Naive B cell (primary cell): ENCODE measurements around the gene ABHD6. TPM values are rescaled to one million over a fixed set of nuclear protein-coding genes. Genes with fewer than 3 reads are reported as not detected.
"Not testable (repeated sequence)": the region's sequence is repeated elsewhere in the genome, so short reads cannot be mapped to it uniquely, and the experiment has no call there.

ENCODE experiments used
- ATAC-seq, 2 donors: fragments of 150-1000 bp; cut with Tn5 transposase; 2 replicates each; pipeline ENCODE4 v1.10.0; 2021; ENCODE audit warnings: low read depth in 2 of 2, mild to moderate bottlenecking in 2 of 2, moderate library complexity in 2 of 2
- DNase-seq: peaks from one replicate; pipeline ENCODE4 v3.0.0; 2022
- H3K27ac Mint-ChIP-seq, 6 donors: one replicate each; pipeline ENCODE4 v1.8.0; 2020 to 2022; ENCODE audit warnings: mild to moderate bottlenecking in 6 of 6, mixed read lengths in 6 of 6, moderate library complexity in 5 of 6, inconsistent platforms in 2 of 6
- H3K27me3 Mint-ChIP-seq, 3 donors: one replicate each; pipeline ENCODE4 v1.8.0; 2021 to 2022; ENCODE audit warnings: mixed read lengths in 3 of 3, mild to moderate bottlenecking in 1 of 3
- H3K36me3 Mint-ChIP-seq, 2 donors: one replicate each; pipeline ENCODE4 v1.8.0; 2020 to 2022; ENCODE audit warnings: mixed read lengths in 2 of 2, inconsistent platforms in 1 of 2, mild to moderate bottlenecking in 1 of 2
- H3K4me1 Mint-ChIP-seq, 3 donors: one replicate each; pipeline ENCODE4 v1.8.0; 2020 to 2022; ENCODE audit warnings: mixed read lengths in 3 of 3, inconsistent platforms in 1 of 3, mild to moderate bottlenecking in 1 of 3, moderate library complexity in 1 of 3
- H3K4me3 Mint-ChIP-seq, 8 donors: one replicate each; pipeline ENCODE4 v1.8.0; 2020 to 2022; ENCODE audit warnings: mild to moderate bottlenecking in 8 of 8, mixed read lengths in 8 of 8, moderate library complexity in 8 of 8, inconsistent platforms in 2 of 8
- H3K9me3 Mint-ChIP-seq, 7 donors: one replicate each; pipeline ENCODE4 v1.8.0; 2020 to 2022; ENCODE audit warnings: mixed read lengths in 7 of 7, mild to moderate bottlenecking in 5 of 7, inconsistent platforms in 2 of 7, moderate library complexity in 1 of 7
- polyA plus RNA-seq, 6 donors: library from polyadenylated mRNA; unstranded; fragments of 300-500 nt; fragmentation: Illumina TruSeq; gene quantifications; one replicate each; pipeline ENCODE4 v1.2.3, GENCODE V29; 2021; ENCODE audit warnings: low read depth in 6 of 6

ABHD6 gene
- polyA plus RNA-seq, 6 donors from 2014 or later = 2.8 to 12.7 (median 10.2) TPM

DNA sequence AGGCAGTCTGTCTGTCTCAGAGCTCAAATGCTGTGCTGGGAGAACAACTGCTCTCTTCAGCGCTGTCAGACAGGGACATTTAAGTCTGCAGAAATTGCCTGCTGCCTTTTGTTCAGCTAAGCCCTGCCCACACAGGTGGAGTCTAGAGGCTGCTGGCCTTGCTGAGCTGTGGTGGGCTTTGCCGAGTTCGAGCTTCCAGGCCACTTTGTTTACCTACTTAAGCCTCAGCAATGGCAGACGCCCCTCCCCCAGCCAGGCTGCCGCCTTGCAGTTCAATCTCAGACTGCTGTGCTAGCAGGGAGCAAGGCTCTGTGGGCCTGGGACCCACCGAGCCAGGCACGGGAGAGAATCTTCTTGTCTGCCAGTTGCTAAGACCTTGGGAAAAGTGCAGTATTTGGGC is 43.5 kb downstream of the ABHD6 start:
- H3K4me1 Mint-ChIP-seq = peaks cover 0 to 10% (median 0%) of the 10 kb centered on the region in 3 donors
- peaks cover 0 to 5% (median 0%) of the 10 kb centered on the region in 7 donors for H3K9me3 Mint-ChIP-seq
- no peaks in the 10 kb centered on the region for H3K27me3 Mint-ChIP-seq
- H3K4me3 Mint-ChIP-seq = no peak overlapping the region
- no peak overlapping the region for H3K27ac Mint-ChIP-seq
- DNase-seq = no peak
- no peak for ATAC-seq
- H3K36me3 Mint-ChIP-seq = peaks cover 13 to 37% of the 10 kb centered on the region in 2 donors

DNA sequence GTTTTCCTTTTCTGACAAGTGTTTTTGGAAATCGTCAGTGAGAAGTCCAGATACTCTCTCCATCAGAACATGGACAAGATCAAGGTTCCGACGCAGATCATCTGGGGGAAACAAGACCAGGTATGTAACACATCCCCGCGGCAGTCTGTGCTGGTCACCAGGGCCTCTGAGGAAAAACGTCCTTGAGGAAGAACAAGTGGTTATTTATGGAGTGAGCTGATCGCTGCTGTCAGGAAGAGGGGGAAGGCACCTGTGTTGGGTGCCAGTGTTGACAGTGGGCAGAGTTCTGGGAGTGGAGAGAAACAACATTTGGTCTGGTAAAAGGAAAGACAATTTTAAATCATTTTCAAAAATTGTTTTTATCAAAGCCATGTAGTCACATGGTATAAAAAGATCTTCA is 47.7 kb downstream of the ABHD6 start:
- no peaks in the 10 kb centered on the region for H3K9me3 Mint-ChIP-seq
- peaks cover 0 to 10% (median 3%) of the 10 kb centered on the region in 3 donors for H3K4me1 Mint-ChIP-seq
- no peak for ATAC-seq
- no peak for DNase-seq
- peak overlapping the region in 1 of 6 donors; percentile 69 for H3K27ac Mint-ChIP-seq
- peaks cover 15 to 31% of the 10 kb centered on the region in 2 donors for H3K36me3 Mint-ChIP-seq
- H3K27me3 Mint-ChIP-seq = no peaks in the 10 kb centered on the region
- H3K4me3 Mint-ChIP-seq = peak overlapping the region in 1 of 8 donors; percentile 70

DNA sequence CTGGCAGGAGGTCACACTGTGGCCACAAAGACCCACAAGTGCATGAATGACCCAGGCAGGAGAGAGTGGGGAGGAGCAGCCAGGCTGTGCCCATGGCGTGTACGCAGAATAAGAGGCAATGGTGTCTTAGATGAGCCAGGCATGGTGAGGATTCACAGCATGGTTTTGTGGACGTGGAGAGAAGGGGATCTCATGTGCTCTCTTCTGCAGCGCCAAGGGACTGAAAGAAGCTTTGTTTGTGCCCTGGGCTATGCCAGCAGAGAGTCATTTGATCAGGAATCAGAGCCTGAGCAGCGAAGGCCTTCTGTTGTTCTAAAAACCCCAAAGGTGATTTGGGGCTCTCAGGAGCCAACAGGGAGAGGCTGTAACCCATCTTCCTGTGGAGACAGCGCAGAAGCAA is 49.8 kb downstream of the ABHD6 start:
- Mint-ChIP-seq H3K9me3 (no peaks in the 10 kb centered on the region), H3K36me3 (peaks cover 15 to 19% of the 10 kb centered on the region in 2 donors), H3K27me3 (no peaks in the 10 kb centered on the region), H3K4me1 (peaks cover 0 to 6% (median 3%) of the 10 kb centered on the region in 3 donors), H3K27ac (peak overlapping the region in 2 of 6 donors; percentile 47 to 60), H3K4me3 (no peak overlapping the region)
- ATAC-seq (no peak), DNase-seq (no peak)

DNA sequence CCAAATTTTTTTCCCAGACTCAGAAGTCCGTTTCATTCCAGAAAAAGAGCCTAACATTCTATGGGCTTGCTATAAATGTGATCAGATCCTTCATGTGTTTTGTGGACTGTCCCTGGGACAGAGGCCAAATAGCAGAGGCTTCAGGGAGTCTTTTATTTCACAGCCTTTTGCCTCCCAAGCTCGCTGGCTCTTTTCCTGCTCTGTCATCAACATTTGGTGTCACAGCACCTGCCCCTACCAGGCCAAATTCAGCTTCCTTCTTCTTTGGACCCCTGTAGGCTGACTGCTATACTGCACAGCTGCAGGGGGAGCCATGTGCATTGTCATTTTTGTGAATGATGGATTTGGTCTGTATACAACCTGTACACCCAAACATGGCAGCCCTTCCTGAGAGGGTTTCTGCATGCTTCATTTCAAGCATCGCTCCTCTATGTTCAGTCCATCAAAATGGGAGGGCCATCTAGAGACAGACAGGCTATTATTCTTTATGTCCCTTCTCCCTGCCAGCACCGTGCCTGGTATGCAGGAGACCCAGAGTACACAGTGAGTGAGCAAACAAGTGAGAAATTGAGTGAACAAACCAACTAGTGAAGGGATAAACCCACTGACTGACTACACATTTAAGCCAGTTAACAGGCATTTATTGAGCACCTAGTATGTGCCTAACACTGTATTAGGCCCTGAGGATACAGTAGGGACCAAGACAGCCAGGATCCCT is 50.6 kb downstream of the ABHD6 start:
- ATAC-seq (no peak), DNase-seq (no peak)
- Mint-ChIP-seq H3K9me3 (no peaks in the 10 kb centered on the region), H3K4me1 (peaks cover 0 to 5% (median 3%) of the 10 kb centered on the region in 3 donors), H3K36me3 (peaks cover 14 to 15% of the 10 kb centered on the region in 2 donors), H3K27me3 (no peaks in the 10 kb centered on the region), H3K4me3 (no peak overlapping the region), H3K27ac (no peak overlapping the region)

DNA sequence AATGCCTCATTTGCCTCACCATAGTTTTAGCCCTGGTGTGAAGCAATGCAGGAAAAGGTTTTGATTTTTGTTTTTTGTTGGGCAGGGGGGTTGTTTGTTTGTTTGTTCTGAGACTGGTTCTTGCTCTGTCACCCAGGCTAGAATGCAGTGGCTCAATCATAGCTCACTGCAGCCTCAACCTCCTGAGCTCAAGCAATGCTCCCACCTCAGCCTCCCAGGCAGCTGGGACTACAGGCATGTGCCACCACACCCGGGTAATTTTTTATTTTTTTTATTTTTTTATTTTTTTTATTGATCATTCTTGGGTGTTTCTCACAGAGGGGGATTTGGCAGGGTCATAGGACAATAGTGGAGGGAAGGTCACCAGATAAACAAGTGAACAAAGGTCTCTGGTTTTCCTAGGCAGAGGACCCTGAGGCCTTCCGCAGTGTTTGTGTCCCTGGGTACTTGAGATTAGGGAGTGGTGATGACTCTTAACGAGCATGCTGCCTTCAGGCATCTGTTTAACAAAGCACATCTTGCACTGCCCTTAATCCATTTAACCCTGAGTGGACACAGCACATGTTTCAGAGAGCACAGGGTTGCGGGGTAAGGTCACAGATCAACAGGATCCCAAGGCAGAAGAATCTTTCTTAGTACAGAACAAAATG is 51.5 kb downstream of the ABHD6 start:
- not testable (repeated sequence) for H3K27me3 Mint-ChIP-seq, H3K27ac Mint-ChIP-seq, DNase-seq, H3K4me1 Mint-ChIP-seq, ATAC-seq, H3K4me3 Mint-ChIP-seq, H3K9me3 Mint-ChIP-seq
- peaks cover 14 to 15% of the 10 kb centered on the region in 2 donors for H3K36me3 Mint-ChIP-seq

DNA sequence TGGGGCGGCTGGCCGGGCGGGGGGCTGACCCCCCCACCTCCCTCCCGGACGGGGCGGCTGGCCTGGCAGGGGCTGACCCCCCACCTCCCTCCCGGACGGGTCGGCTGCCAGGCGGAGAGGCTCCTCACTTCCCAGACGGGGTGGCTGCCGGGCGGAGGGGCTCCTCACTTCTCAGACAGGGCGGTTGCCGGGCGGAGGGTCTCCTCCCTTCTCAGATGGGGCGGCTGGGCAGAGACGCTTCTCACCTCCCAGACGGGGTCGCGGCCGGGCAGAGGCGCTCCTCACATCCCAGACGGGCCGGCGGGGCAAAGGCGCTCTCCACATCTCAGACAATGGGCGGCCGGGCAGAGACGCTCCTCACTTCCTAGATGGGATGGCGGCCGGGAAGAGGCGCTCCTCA is 52.9 kb downstream of the ABHD6 start:
- H3K9me3 Mint-ChIP-seq, H3K36me3 Mint-ChIP-seq, H3K27me3 Mint-ChIP-seq, ATAC-seq, H3K4me1 Mint-ChIP-seq, H3K4me3 Mint-ChIP-seq, DNase-seq, H3K27ac Mint-ChIP-seq: not testable (repeated sequence)

DNA sequence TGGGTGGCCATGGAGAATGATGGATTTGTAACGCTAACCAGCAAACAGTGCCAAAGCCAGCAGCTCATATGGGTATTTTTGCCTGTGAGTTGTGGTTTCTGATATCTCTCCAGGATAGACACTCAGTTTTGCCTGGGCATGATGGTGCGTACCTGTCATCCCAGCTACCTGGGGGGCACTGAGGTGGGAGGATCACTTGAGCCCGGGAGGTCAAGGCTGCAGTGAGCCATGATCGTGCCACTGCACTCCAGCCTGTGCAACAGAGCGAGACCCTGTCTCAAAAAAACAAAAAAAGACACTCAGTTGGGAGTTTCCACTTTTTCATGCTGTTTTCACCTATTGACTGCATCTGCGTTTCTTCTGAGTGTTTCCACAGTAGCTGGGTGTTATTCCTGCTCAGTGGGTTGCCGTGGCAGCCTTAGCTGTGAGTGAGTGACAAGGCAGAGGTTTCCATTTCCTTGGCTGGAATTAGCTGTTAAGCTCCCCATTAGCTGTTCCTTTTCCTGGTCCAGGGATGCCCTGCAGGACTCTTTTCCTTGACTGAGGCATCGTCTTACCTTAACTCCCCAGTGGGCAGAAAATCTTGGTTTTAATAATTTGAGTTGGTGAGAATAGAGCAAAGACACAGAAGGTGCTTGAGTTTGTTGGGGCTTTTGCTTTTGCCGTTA is 54.2 kb downstream of the ABHD6 start:
- peaks cover 0 to 4% (median 0%) of the 10 kb centered on the region in 7 donors for H3K9me3 Mint-ChIP-seq
- H3K4me3 Mint-ChIP-seq = peak overlapping the region in 2 of 8 donors; percentile 29 to 42
- ATAC-seq = no peak
- H3K36me3 Mint-ChIP-seq = peaks cover 7 to 9% of the 10 kb centered on the region in 2 donors
- no peaks in the 10 kb centered on the region for H3K27me3 Mint-ChIP-seq
- H3K27ac Mint-ChIP-seq = peak overlapping the region in 5 of 6 donors; percentile 1 to 77 (median 47)
- DNase-seq = no peak
- peaks cover 0 to 3% (median 0%) of the 10 kb centered on the region in 3 donors for H3K4me1 Mint-ChIP-seq

DNA sequence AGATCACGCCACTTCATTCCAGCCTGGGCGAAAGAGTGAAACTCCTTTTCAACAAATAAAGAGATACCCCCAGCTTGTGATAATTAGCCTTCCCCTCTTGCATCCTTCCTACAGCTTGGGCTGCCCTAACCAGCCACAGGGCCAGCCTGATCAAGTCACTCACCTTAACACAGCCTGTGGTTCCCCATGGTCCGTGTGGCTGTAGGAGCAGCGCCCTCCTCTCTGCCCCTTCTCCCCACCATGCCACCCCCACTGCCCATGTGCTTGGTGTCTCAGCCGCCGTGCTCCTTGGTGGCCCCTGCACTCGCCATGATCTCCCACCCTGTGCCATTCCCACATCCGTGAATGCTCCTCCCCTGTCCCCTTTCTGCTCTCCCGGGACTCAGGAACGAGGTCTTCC is 55.3 kb downstream of the ABHD6 start:
- H3K27ac Mint-ChIP-seq = peak overlapping the region in 3 of 6 donors; percentile 58 to 87 (median 60)
- peaks cover 0 to 3% (median 0%) of the 10 kb centered on the region in 3 donors for H3K4me1 Mint-ChIP-seq
- no peak for DNase-seq
- H3K9me3 Mint-ChIP-seq = peaks cover 0 to 4% (median 0%) of the 10 kb centered on the region in 7 donors
- no peaks in the 10 kb centered on the region for H3K27me3 Mint-ChIP-seq
- peaks cover 7% of the 10 kb centered on the region in 2 donors for H3K36me3 Mint-ChIP-seq
- ATAC-seq = no peak
- H3K4me3 Mint-ChIP-seq = no peak overlapping the region

DNA sequence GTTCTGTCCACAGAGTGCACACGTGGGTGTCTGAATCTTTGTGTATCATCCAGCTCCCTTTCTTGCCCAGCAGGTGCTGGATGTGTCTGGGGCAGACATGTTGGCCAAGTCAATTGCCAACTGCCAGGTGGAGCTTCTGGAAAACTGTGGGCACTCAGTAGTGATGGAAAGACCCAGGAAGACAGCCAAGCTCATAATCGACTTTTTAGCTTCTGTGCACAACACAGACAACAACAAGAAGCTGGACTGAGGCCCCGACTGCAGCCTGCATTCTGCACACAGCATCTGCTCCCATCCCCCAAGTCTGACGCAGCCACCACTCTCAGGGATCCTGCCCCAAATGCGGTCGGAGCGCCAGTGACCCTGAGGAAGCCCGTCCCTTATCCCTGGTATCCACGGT is 55.9 kb downstream of the ABHD6 start:
- Mint-ChIP-seq H3K4me1 (no peaks in the 10 kb centered on the region), H3K27me3 (no peaks in the 10 kb centered on the region), H3K36me3 (peaks cover under 1% of the 10 kb centered on the region in 2 donors), H3K4me3 (no peak overlapping the region), H3K9me3 (peaks cover 0 to 4% (median 0%) of the 10 kb centered on the region in 7 donors), H3K27ac (peak overlapping the region in 2 of 6 donors; percentile 60 to 79)
- no peak for DNase-seq
- ATAC-seq = no peak

DNA sequence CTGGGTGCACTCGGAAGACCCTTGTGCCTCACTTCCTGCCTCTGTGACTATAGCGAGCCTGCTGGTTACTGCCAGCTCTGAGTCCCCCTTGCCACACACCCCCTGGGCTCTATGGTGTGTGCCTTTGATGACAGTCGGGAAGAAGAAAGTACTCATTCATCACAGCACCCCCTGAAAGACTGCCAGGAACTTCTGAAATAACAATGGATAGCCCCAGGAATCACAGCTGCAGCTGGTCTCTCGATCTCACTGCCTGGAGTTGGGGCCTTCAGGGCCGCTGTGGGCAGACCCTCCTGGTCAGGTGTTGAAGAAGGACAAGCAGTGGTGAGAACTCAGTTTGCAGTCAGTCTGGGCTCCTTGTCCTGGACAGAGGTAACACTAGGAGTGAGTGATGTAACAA is 58.7 kb downstream of the ABHD6 start:
- H3K4me3 Mint-ChIP-seq = no peak overlapping the region
- peaks cover 0 to 2% (median 0%) of the 10 kb centered on the region in 3 donors for H3K4me1 Mint-ChIP-seq
- peaks cover 0 to 3% of the 10 kb centered on the region in 2 donors for H3K36me3 Mint-ChIP-seq
- DNase-seq (no peak), ATAC-seq (no peak)
- peaks cover 0 to 5% (median 2%) of the 10 kb centered on the region in 7 donors for H3K9me3 Mint-ChIP-seq
- peaks cover 0 to 4% (median 3%) of the 10 kb centered on the region in 3 donors for H3K27me3 Mint-ChIP-seq
- peak overlapping the region in 1 of 6 donors; percentile 21 for H3K27ac Mint-ChIP-seq

DNA sequence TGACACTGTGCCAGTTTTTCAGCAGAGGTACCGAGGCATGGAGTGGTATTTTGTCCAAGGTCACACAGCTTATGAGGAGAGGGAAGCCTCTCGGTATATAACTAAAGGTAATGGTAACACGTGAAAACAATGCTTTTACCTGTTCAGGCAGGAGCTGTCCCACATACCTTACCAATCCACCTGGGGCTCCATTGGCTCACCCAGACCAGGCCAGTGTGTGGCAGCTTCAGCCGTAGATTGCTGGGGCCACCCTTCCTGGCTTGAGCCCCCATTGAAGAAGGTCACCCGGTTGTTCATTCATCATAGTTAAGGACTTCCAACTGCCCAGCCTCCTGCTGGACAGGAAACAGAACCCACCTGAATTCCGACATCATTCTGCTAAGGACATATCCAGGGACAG is 59.3 kb downstream of the ABHD6 start:
- no peak for DNase-seq

DNA sequence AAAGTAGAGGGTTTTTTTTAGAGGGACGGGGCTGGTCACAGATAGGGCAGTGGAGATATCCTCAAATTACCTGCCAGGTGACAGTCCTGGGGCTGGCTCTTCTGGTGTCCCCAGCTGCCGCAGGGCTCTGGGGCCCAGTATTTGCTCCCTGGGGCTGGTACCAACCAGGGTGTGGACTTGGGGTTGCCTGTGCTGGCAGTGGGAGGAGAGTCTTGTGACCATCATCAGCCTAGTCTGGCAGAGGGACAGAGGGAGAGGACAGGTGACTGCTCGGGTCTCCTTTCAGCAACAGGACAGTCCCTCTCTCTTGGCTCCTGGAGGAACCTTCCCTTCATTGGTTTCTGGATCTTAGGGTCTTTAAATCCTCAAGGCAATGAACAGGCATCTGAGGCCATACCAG is 60.6 kb downstream of the ABHD6 start:
- H3K27ac Mint-ChIP-seq = peak overlapping the region in 1 of 6 donors; percentile 84
- H3K36me3 Mint-ChIP-seq = peaks cover 0 to 12% of the 10 kb centered on the region in 2 donors
- peaks cover 0 to 10% (median 8%) of the 10 kb centered on the region in 7 donors for H3K9me3 Mint-ChIP-seq
- ATAC-seq (no peak), DNase-seq (no peak)
- H3K4me3 Mint-ChIP-seq = no peak overlapping the region
- peaks cover 0 to 21% (median 9%) of the 10 kb centered on the region in 3 donors for H3K27me3 Mint-ChIP-seq
- H3K4me1 Mint-ChIP-seq = peaks cover 0 to 2% (median 0%) of the 10 kb centered on the region in 3 donors

More for the DNA sequence above, 59.3 kb downstream of the ABHD6 start:
- H3K4me3 Mint-ChIP-seq = no peak overlapping the region
- peaks cover 0 to 9% (median 8%) of the 10 kb centered on the region in 3 donors for H3K27me3 Mint-ChIP-seq
- H3K9me3 Mint-ChIP-seq = peaks cover 0 to 8% (median 7%) of the 10 kb centered on the region in 7 donors
- no peak for ATAC-seq
- H3K36me3 Mint-ChIP-seq = peaks cover 0 to 9% of the 10 kb centered on the region in 2 donors
- H3K4me1 Mint-ChIP-seq = peaks cover 0 to 2% (median 0%) of the 10 kb centered on the region in 3 donors
- H3K27ac Mint-ChIP-seq = peak overlapping the region in 1 of 6 donors; percentile 58

DNA sequence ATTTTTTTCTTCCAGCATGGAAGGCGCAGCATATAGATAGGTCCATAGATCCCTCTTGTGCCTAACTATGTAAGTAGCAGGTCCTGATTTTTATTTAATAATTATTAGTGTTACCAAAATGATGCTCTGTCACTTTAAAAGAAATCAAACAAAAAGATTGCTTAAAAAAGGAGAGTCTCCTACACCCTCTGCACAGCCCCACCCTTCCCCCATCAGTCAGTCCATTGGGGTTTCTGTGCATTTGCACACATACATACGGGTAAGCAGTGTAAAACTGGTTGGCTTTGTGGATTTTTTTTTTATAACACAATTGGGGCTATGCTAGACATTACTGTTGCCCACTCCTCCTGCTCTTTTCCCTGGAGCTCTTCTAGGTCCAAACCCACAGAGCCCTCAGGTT is 61.5 kb downstream of the ABHD6 start:
- Mint-ChIP-seq H3K9me3 (peaks cover 0 to 10% (median 8%) of the 10 kb centered on the region in 7 donors), H3K36me3 (peaks cover 0 to 12% of the 10 kb centered on the region in 2 donors), H3K27ac (peak overlapping the region in 2 of 6 donors; percentile 47 to 56), H3K4me1 (peaks cover 0 to 2% (median 0%) of the 10 kb centered on the region in 3 donors), H3K4me3 (no peak overlapping the region), H3K27me3 (peaks cover 0 to 25% (median 9%) of the 10 kb centered on the region in 3 donors)
- no peak for ATAC-seq
- no peak for DNase-seq
